ENCODE results near the gene PDGFB.

PDGFB gene

DNA sequence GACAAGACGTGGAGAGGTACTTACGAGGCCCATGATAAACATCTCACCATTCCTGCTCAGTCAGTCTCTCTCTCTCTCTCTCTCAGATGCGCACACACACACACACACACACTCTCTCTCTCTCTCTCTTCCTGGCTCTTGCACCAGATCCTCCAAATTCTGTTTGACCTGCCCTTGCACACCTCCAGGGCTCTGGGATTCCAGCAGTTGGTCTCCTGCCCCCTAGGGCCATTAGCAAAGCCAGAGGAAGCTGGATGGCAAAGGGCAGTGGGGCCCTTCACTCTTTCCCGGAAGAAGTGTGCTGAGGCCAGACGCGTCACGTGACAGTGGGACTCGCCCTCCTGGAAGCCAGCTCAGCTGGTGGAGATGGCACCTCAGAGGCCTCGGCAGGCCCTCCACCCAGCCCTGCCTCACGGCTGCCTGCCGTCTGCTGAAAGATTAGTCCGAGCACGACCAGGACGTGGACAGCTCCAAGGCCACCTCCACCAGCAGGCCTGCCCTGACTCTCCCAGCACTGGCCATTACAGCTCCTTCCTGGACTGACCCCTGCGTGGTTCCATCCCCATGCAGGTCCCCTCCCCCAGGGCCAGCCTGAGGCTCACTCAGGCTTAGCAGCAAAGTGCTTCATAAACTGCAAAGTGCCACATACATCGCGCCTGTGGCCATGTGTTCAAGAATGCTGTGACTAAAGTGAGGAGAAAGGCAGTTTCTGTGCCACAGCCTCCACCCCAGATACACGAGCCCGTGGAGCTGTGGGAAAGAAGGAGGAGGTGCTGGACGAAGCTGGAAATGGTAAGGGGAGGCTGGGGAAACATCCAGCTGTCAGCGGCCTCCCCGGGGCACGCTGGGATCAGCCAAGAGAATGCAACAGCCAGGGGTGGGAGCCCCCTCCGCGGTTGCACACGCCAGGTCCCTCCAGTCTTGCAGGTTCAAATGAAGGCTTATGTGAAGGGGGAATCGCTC lies 3.7 kb downstream of the PDGFB start:
- TF ChIP-seq TAF1 (IDR thresholded peaks at IDR 0.05; ENCODE audit: borderline replicate concordance, insufficient read depth, low read length) = no peak
- TF ChIP-seq, protein P1, sequence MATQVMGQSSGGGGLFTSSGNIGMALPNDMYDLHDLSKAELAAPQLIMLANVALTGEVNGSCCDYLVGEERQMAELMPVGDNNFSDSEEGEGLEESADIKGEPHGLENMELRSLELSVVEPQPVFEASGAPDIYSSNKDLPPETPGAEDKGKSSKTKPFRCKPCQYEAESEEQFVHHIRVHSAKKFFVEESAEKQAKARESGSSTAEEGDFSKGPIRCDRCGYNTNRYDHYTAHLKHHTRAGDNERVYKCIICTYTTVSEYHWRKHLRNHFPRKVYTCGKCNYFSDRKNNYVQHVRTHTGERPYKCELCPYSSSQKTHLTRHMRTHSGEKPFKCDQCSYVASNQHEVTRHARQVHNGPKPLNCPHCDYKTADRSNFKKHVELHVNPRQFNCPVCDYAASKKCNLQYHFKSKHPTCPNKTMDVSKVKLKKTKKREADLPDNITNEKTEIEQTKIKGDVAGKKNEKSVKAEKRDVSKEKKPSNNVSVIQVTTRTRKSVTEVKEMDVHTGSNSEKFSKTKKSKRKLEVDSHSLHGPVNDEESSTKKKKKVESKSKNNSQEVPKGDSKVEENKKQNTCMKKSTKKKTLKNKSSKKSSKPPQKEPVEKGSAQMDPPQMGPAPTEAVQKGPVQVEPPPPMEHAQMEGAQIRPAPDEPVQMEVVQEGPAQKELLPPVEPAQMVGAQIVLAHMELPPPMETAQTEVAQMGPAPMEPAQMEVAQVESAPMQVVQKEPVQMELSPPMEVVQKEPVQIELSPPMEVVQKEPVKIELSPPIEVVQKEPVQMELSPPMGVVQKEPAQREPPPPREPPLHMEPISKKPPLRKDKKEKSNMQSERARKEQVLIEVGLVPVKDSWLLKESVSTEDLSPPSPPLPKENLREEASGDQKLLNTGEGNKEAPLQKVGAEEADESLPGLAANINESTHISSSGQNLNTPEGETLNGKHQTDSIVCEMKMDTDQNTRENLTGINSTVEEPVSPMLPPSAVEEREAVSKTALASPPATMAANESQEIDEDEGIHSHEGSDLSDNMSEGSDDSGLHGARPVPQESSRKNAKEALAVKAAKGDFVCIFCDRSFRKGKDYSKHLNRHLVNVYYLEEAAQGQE (IDR thresholded peaks at IDR 0.05; ENCODE audit: insufficient read depth in 1 of 2, low read depth in 2 of 2, low read length in 2 of 2) = peak; percentile 78 to 80
- TF ChIP-seq FOXP2 (optimal IDR thresholded peaks at IDR 0.05; ENCODE audit: borderline replicate concordance, extremely low read depth, extremely low read length, insufficient read depth) = no peak
- TF ChIP-seq POLR2AphosphoS5 (IDR thresholded peaks at IDR 0.05; ENCODE audit: low read depth, low read length) = no peak
- TF ChIP-seq SIN3A (IDR thresholded peaks at IDR 0.05; ENCODE audit: borderline replicate concordance, insufficient read depth, low read length) = no peak

DNA sequence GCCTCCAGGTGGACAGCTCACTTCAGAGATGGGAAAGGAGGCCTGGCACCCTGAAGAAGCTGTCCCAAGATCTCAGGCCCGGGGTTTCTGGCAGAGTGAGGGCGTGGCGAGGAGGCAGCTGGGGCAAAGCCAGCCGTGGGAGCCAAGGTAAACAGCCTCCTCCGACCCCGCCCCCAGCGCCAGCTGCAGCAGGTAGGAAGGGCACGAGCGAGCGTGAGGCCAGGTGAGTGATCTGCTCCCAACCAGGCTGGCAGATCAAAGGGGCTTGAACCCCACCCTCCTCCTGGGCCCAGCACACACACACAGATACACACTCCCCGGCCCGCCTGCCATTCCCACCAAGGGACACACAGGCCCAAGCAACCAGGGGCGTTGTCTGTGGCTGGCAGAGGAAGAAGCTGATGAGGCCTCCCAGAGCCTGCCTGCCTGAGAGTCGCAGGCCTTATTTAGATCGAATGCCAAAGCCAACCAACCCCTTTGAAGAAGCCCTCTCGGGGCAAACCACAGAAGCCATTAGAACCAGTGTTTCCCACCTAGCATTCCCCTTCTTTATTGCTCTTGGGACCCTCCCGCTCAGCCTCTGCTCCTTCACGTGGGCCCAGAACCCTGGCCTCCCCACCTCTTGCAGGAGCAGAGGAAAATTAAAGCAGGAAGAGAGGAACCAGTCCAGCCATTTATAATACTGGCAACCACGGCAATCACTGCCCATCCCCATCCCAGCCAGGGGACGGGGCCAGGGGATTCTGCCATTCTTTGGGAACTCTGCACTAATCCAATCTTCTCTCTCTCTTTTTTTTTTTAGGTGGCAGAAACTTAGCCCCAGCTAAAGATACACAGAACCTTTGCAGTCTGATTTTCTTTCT lies 5.0 kb downstream of the PDGFB start:
- TF ChIP-seq TAF1 (IDR thresholded peaks at IDR 0.05; ENCODE audit: borderline replicate concordance, insufficient read depth, low read length) = no peak
- no peak for TF ChIP-seq FOXP2 (optimal IDR thresholded peaks at IDR 0.05; ENCODE audit: borderline replicate concordance, extremely low read depth, extremely low read length, insufficient read depth)
- no peak for TF ChIP-seq POLR2AphosphoS5 (IDR thresholded peaks at IDR 0.05; ENCODE audit: low read depth, low read length)
- TF ChIP-seq SIN3A (IDR thresholded peaks at IDR 0.05; ENCODE audit: borderline replicate concordance, insufficient read depth, low read length) = no peak
- TF ChIP-seq, protein P1 (IDR thresholded peaks at IDR 0.05; ENCODE audit: insufficient read depth in 1 of 2, low read depth in 2 of 2, low read length in 2 of 2) = no peak

DNA sequence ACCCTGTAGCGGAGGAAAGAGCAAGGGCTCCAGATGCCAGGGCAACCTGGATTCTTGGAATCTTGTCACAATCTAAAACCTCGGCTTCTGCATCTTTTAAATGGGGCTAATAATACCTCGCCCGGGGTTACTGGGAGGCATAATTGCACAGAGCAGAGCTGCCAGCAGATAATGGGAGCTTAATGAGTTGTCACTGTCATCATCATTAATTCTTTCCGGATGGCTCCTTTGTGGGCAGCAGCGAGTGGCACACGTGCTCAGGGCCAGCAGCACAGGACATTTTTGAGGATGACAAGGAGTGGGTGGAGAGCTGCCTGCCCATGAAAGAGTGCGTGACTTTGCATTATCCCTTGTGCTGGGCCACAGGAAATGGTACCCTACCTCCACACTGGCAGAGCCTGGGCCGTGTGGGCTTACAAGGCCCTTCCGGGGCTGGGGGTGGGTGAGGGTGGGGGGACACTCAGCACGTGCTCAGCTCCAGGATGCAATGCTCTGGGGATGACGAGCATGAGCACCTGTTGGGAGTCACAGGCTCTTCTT lies 5.7 kb downstream of the PDGFB start:
- no peak for TF ChIP-seq TAF1 (IDR thresholded peaks at IDR 0.05; ENCODE audit: borderline replicate concordance, insufficient read depth, low read length)
- TF ChIP-seq, protein P1 (IDR thresholded peaks at IDR 0.05; ENCODE audit: insufficient read depth in 1 of 2, low read depth in 2 of 2, low read length in 2 of 2) = no peak
- no peak for TF ChIP-seq SIN3A (IDR thresholded peaks at IDR 0.05; ENCODE audit: borderline replicate concordance, insufficient read depth, low read length)
- TF ChIP-seq FOXP2 (optimal IDR thresholded peaks at IDR 0.05; ENCODE audit: borderline replicate concordance, extremely low read depth, extremely low read length, insufficient read depth) = no peak
- TF ChIP-seq POLR2AphosphoS5 (IDR thresholded peaks at IDR 0.05; ENCODE audit: low read depth, low read length) = no peak

DNA sequence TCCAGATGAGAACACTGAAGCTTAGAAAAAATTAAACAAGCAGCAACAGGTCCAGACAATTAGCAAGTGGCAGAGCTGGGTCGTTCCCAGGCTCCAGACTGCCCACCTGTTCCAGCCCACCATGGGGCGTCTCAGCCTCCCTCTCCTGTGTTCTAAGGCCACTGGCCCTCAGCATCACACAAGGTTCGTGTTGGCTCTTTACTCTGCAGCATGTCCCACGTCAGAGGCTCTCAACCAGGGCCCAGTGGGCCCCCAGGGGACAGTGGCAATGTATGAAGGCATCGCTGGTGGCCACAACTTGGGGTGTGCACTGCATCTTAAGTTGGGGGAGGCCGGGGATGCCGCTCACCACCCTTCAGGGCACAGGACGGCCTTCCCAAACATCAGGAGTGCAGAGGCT lies 6.2 kb downstream of the PDGFB start:
- TF ChIP-seq SIN3A (IDR thresholded peaks at IDR 0.05; ENCODE audit: borderline replicate concordance, insufficient read depth, low read length) = no peak
- no peak for TF ChIP-seq TAF1 (IDR thresholded peaks at IDR 0.05; ENCODE audit: borderline replicate concordance, insufficient read depth, low read length)
- no peak for TF ChIP-seq FOXP2 (optimal IDR thresholded peaks at IDR 0.05; ENCODE audit: borderline replicate concordance, extremely low read depth, extremely low read length, insufficient read depth)
- TF ChIP-seq POLR2AphosphoS5 (IDR thresholded peaks at IDR 0.05; ENCODE audit: low read depth, low read length) = no peak
- TF ChIP-seq, protein P1 (IDR thresholded peaks at IDR 0.05; ENCODE audit: insufficient read depth in 1 of 2, low read depth in 2 of 2, low read length in 2 of 2) = no peak
